Karpas-422 (cell line): Measurements from ENCODE around the gene P3H2. TPM values are rescaled to one million over a fixed set of nuclear protein-coding genes. Genes with fewer than 3 reads are reported as not detected.

Experiments used
- DNase-seq: peaks from one replicate; pipeline ENCODE4 v3.0.0-alpha.2; 2015
- H2AFZ ChIP-seq: fragments of 200-600 bp; sonication (generic); 2 replicates; pipeline ENCODE4 v1.6.1; 2014; ENCODE audit warnings: antibody characterized with exemption, low read length, mixed read lengths
- H3K27ac ChIP-seq: fragments of 200-600 bp; sonication (generic); 2 replicates; pipeline ENCODE4 v1.5.1; 2014; ENCODE audit warnings: mild to moderate bottlenecking, low read length, moderate library complexity
- H3K27me3 ChIP-seq: fragments of 200-600 bp; sonication (generic); 2 replicates; pipeline ENCODE4 v1.6.1; 2014; ENCODE audit warnings: low read length, mixed read lengths
- H3K36me3 ChIP-seq: fragments of 200-600 bp; sonication (generic); 2 replicates; pipeline ENCODE4 v1.6.1; 2014; ENCODE audit warnings: low read length, mixed read lengths; ENCODE audit not compliant: insufficient read depth
- H3K4me1 ChIP-seq: fragments of 200-600 bp; sonication (generic); 2 replicates; pipeline ENCODE4 v1.6.1; 2014; ENCODE audit warnings: mild to moderate bottlenecking, low read length, mixed read lengths
- H3K4me2 ChIP-seq: fragments of 200-600 bp; sonication (generic); 2 replicates; pipeline ENCODE4 v1.6.1; 2014; ENCODE audit warnings: low read length, low read depth, mild to moderate bottlenecking; ENCODE audit not compliant: poor library complexity, severe bottlenecking
- H3K4me3 ChIP-seq: fragments of 200-600 bp; sonication (generic); 2 replicates; pipeline ENCODE4 v1.5.1; 2014; ENCODE audit warnings: mild to moderate bottlenecking, antibody characterized with exemption, low read length, mixed read lengths
- H3K79me2 ChIP-seq: fragments of 200-600 bp; sonication (generic); 2 replicates; pipeline ENCODE4 v1.6.1; 2014; ENCODE audit warnings: mild to moderate bottlenecking, low read length, mixed read lengths
- H3K9ac ChIP-seq: fragments of 200-600 bp; sonication (generic); 2 replicates; pipeline ENCODE4 v1.6.0; 2014; ENCODE audit warnings: low read length
- H3K9me2 ChIP-seq: fragments of 200-600 bp; sonication (generic), shearing (Covaris generic); replicated peaks from 2 replicates; pipeline ENCODE4 v1.6.0; 2014; ENCODE audit warnings: mild to moderate bottlenecking, low read length, moderate library complexity; ENCODE audit not compliant: insufficient read depth
- H3K9me3 ChIP-seq: fragments of 300-700, 200-600 bp; sonication (generic); 2 replicates; pipeline ENCODE4 v1.6.1; 2014; ENCODE audit warnings: low read length, mixed read lengths
- H4K20me1 ChIP-seq: fragments of 200-600 bp; sonication (generic); 2 replicates; pipeline ENCODE4 v1.6.1; 2014; ENCODE audit warnings: mild to moderate bottlenecking, antibody characterized with exemption, low read length, low read depth; ENCODE audit not compliant: insufficient read depth
- total RNA-seq: library from RNA; depleted of rRNA; stranded (reverse); fragments of >200 nt; shearing (Covaris generic); gene quantifications from 2 replicates; pipeline ENCODE4 v1.2.3, GENCODE V29; 2014; ENCODE audit warnings: low replicate concordance

P3H2 gene
- total RNA-seq, 1 experiment from 2014 or later = not detected

GRCh38 chr3:189936201-189936945, 184.3 kb downstream of the P3H2 start:
- no peaks in the 10 kb centered on the region for H4K20me1 ChIP-seq
- no peaks in the 10 kb centered on the region for H3K4me1 ChIP-seq
- H2AFZ ChIP-seq = no peak overlapping the region
- H3K9ac ChIP-seq = no peak overlapping the region
- no peaks in the 10 kb centered on the region for H3K79me2 ChIP-seq
- DNase-seq = no peak
- H3K4me3 ChIP-seq = no peak overlapping the region
- H3K4me2 ChIP-seq = no peak overlapping the region
- H3K36me3 ChIP-seq = no peaks in the 10 kb centered on the region
- no peaks in the 10 kb centered on the region for H3K27me3 ChIP-seq
- peaks cover 7% of the 10 kb centered on the region for H3K9me3 ChIP-seq
- H3K9me2 ChIP-seq = no peaks in the 10 kb centered on the region
- H3K27ac ChIP-seq = no peak overlapping the region

GRCh38 chr3:189927975-189928895, 192.5 kb downstream of the P3H2 start:
- H3K9me3 ChIP-seq = no peaks in the 10 kb centered on the region
- no peak overlapping the region for H3K27ac ChIP-seq
- H3K4me1 ChIP-seq = no peaks in the 10 kb centered on the region
- H4K20me1 ChIP-seq = no peaks in the 10 kb centered on the region
- H3K27me3 ChIP-seq = no peaks in the 10 kb centered on the region
- no peak overlapping the region for H3K4me2 ChIP-seq
- no peak overlapping the region for H2AFZ ChIP-seq
- H3K9ac ChIP-seq = no peak overlapping the region
- no peak overlapping the region for H3K4me3 ChIP-seq
- H3K9me2 ChIP-seq = no peaks in the 10 kb centered on the region
- DNase-seq = no peak
- no peaks in the 10 kb centered on the region for H3K79me2 ChIP-seq
- no peaks in the 10 kb centered on the region for H3K36me3 ChIP-seq

GRCh38 chr3:189921770-189922169, 198.9 kb downstream of the P3H2 start:
- Histone ChIP-seq H3K27me3 (no peaks in the 10 kb centered on the region), H4K20me1 (no peaks in the 10 kb centered on the region), H3K36me3 (no peaks in the 10 kb centered on the region), H3K27ac (no peak overlapping the region), H3K9me3 (peaks cover 3% of the 10 kb centered on the region; the same call in 1 of the 2 replicates), H3K79me2 (no peaks in the 10 kb centered on the region), H3K9ac (no peak overlapping the region), H2AFZ (no peak overlapping the region), H3K4me3 (no peak overlapping the region), H3K4me1 (no peaks in the 10 kb centered on the region), H3K9me2 (no peaks in the 10 kb centered on the region), H3K4me2 (no peak overlapping the region)
- no peak for DNase-seq

- DNase-seq = no peak
- Histone ChIP-seq H3K36me3 (no peaks in the 10 kb centered on the region), H3K9me2 (no peaks in the 10 kb centered on the region), H2AFZ (no peak overlapping the region), H3K27ac (no peak overlapping the region), H3K9ac (no peak overlapping the region), H4K20me1 (no peaks in the 10 kb centered on the region), H3K79me2 (no peaks in the 10 kb centered on the region), H3K9me3 (peaks cover 2% of the 10 kb centered on the region; the same call in 1 of the 2 replicates), H3K4me3 (no peak overlapping the region), H3K27me3 (no peaks in the 10 kb centered on the region), H3K4me1 (no peaks in the 10 kb centered on the region), H3K4me2 (no peak overlapping the region)
Measured at GRCh38 chr3:189914799-189915198, 205.9 kb downstream of the P3H2 start.

- Histone ChIP-seq H3K4me2 (no peak overlapping the region), H3K27ac (no peak overlapping the region), H3K9me2 (no peaks in the 10 kb centered on the region), H3K4me1 (no peaks in the 10 kb centered on the region), H4K20me1 (no peaks in the 10 kb centered on the region), H3K27me3 (no peaks in the 10 kb centered on the region), H3K36me3 (no peaks in the 10 kb centered on the region), H3K79me2 (no peaks in the 10 kb centered on the region), H3K4me3 (no peak overlapping the region), H2AFZ (no peak overlapping the region), H3K9me3 (no peaks in the 10 kb centered on the region), H3K9ac (no peak overlapping the region)
- DNase-seq = no peak
Measured at GRCh38 chr3:189911001-189911400, 209.7 kb downstream of the P3H2 start.

- Histone ChIP-seq H3K27me3 (no peaks in the 10 kb centered on the region), H3K27ac (no peak overlapping the region), H3K9me3 (no peaks in the 10 kb centered on the region), H3K9ac (no peak overlapping the region), H2AFZ (no peak overlapping the region), H3K4me1 (no peaks in the 10 kb centered on the region), H3K4me2 (no peak overlapping the region), H3K36me3 (no peaks in the 10 kb centered on the region), H4K20me1 (no peaks in the 10 kb centered on the region), H3K4me3 (no peak overlapping the region), H3K79me2 (no peaks in the 10 kb centered on the region), H3K9me2 (no peaks in the 10 kb centered on the region)
- DNase-seq = no peak
Measured at GRCh38 chr3:189909573-189909972, 211.1 kb downstream of the P3H2 start.

- Histone ChIP-seq H4K20me1 (no peaks in the 10 kb centered on the region), H3K4me2 (no peak overlapping the region), H3K27me3 (no peaks in the 10 kb centered on the region), H3K27ac (no peak overlapping the region), H3K9me3 (no peaks in the 10 kb centered on the region), H3K4me1 (no peaks in the 10 kb centered on the region), H3K36me3 (no peaks in the 10 kb centered on the region), H2AFZ (no peak overlapping the region), H3K9me2 (no peaks in the 10 kb centered on the region), H3K79me2 (no peaks in the 10 kb centered on the region), H3K9ac (no peak overlapping the region), H3K4me3 (no peak overlapping the region)
- no peak for DNase-seq
Measured at GRCh38 chr3:189909139-189909538, 211.6 kb downstream of the P3H2 start.

GRCh38 chr3:189908646-189909045, 212.1 kb downstream of the P3H2 start:
- Histone ChIP-seq H3K9ac (no peak overlapping the region), H3K9me2 (no peaks in the 10 kb centered on the region), H3K4me1 (no peaks in the 10 kb centered on the region), H3K79me2 (no peaks in the 10 kb centered on the region), H3K27ac (no peak overlapping the region), H4K20me1 (no peaks in the 10 kb centered on the region), H3K4me3 (no peak overlapping the region), H3K4me2 (no peak overlapping the region), H3K36me3 (no peaks in the 10 kb centered on the region), H2AFZ (no peak overlapping the region), H3K9me3 (no peaks in the 10 kb centered on the region), H3K27me3 (no peaks in the 10 kb centered on the region)
- no peak for DNase-seq
